ENCODE measurements around the gene TMEFF2. TPM values are rescaled to one million over a fixed set of nuclear protein-coding genes. Genes with fewer than 3 reads are reported as not detected.

Gene TMEFF2
- total RNA-seq, 4 donors from 2014 or later = 1.5 TPM; not detected in 3

DNA sequence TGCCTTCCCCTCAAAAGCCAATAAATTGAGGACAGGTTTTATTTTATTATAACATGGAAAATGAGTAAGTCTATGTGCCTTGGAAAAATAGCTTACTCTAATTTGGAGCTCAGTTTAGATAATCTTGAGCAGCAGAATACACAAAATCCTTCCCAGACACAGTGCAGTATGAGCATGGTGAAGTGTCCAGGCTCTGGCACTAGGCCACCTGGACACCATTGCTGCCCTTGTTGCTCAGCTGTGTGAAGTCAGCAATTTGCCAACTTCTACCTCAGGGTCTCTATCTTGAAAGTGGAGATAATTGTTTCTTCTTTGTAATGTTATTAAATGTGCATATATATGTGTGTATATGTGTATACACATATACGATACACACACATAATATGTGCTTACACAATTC lies 242.9 kb downstream of the TMEFF2 start:
- TF ChIP-seq, protein P1, sequence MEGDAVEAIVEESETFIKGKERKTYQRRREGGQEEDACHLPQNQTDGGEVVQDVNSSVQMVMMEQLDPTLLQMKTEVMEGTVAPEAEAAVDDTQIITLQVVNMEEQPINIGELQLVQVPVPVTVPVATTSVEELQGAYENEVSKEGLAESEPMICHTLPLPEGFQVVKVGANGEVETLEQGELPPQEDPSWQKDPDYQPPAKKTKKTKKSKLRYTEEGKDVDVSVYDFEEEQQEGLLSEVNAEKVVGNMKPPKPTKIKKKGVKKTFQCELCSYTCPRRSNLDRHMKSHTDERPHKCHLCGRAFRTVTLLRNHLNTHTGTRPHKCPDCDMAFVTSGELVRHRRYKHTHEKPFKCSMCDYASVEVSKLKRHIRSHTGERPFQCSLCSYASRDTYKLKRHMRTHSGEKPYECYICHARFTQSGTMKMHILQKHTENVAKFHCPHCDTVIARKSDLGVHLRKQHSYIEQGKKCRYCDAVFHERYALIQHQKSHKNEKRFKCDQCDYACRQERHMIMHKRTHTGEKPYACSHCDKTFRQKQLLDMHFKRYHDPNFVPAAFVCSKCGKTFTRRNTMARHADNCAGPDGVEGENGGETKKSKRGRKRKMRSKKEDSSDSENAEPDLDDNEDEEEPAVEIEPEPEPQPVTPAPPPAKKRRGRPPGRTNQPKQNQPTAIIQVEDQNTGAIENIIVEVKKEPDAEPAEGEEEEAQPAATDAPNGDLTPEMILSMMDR (IDR thresholded peaks at IDR 0.05) = no peak
- no peak for TF ChIP-seq POLR2A (IDR thresholded peaks at IDR 0.05)
- intact Hi-C loops (cut with DNase I; ENCODE audit: low total_unique reads) = no loop called here
- Histone ChIP-seq H3K9me3 (no peaks in the 10 kb centered on the region), H3K27ac (no peak overlapping the region), H3K4me3 (no peak overlapping the region), H3K4me1 (no peaks in the 10 kb centered on the region), H3K36me3 (no peaks in the 10 kb centered on the region), H3K27me3 (no peaks in the 10 kb centered on the region)
- no peak for DNase-seq

DNA sequence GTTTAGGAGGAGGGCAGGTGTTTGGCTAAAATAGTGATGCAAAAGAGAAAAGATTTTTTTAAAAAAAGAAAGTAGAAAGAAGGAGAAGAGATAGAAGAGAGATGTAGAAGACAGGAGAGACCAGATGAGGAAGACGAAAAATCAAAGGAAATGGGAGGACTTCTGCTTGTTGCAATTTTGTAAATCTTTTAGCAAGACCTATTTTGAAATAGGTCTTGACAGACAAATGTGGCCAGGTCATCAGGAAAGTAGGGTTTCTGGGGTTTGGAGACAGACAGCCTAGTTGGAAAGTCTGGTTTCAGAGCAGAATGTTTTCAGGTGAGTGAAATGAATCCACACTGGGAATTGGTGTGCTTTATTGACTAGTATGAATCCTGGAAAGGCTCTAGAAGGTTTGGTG lies 243.4 kb downstream of the TMEFF2 start:
- H3K27me3 ChIP-seq = no peaks in the 10 kb centered on the region
- H3K27ac ChIP-seq = no peak overlapping the region
- DNase-seq = no peak
- no peaks in the 10 kb centered on the region for H3K9me3 ChIP-seq
- no peaks in the 10 kb centered on the region for H3K36me3 ChIP-seq
- no peak overlapping the region for H3K4me3 ChIP-seq
- intact Hi-C loops (cut with DNase I; ENCODE audit: low total_unique reads) = no loop called here
- TF ChIP-seq, protein P1 (IDR thresholded peaks at IDR 0.05) = no peak
- TF ChIP-seq POLR2A (IDR thresholded peaks at IDR 0.05) = no peak
- H3K4me1 ChIP-seq = no peaks in the 10 kb centered on the region

DNA sequence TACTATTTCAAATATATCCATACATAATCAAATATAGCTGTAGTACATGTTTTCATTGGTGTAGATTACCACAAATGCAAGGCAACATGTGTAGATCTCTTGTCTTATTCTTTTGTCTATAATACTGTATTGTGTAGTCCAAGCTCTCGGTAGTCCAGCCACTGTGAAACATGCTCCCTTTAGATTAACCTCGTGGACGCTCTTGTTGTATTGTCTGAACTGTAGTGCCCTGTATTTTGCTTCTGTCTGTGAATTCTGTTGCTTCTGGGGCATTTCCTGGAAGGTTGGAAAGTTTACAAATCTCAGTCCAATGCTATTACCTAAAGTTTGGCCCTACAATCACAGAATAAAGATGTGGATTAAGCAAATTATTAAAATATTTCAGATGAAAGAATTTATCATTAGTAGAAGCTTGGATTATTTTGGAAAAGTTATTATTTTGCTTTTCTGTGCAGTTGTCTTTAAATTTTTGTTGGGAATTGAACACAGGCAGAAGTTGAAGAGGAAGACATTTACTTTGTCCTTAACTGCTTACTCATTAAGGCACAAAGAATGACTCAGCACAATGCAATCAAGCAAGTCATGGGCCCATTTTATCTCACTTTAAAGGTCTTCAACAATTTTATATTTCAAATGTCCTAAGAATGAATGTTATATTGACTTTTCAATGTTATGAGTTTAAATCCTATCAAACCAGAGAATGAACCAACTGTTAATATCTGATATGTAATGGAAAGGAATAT lies 244.4 kb downstream of the TMEFF2 start:
- no peak for DNase-seq
- TF ChIP-seq, protein P1 (IDR thresholded peaks at IDR 0.05) = no peak
- no peak for TF ChIP-seq POLR2A (IDR thresholded peaks at IDR 0.05)
- no peaks in the 10 kb centered on the region for H3K9me3 ChIP-seq
- no peak overlapping the region for H3K4me3 ChIP-seq
- no peaks in the 10 kb centered on the region for H3K36me3 ChIP-seq
- intact Hi-C loops (cut with DNase I; ENCODE audit: low total_unique reads) = no loop called here
- no peaks in the 10 kb centered on the region for H3K27me3 ChIP-seq
- no peak overlapping the region for H3K27ac ChIP-seq
- H3K4me1 ChIP-seq = no peaks in the 10 kb centered on the region

DNA sequence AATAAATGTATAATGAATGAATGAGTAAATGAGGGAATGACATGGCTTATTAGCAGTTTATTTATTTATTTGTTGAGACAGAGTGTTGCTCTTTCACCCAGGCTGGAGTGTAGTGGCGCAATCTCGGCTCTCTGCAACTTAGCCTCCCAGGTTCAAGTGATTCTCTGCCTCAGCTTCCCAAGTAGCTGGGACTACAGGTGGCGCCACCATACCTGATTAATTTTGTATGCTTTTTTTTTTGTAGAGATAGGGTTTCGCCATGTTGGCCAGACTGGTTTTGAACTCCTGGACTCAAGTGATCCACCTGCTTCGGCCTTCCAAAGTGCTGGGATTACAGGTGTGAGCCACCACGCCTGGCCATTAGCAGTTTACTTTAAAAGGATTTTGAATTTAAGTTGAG lies 247.5 kb downstream of the TMEFF2 start:
- DNase-seq = no peak
- TF ChIP-seq, protein P1 (IDR thresholded peaks at IDR 0.05) = no peak
- no peak for TF ChIP-seq POLR2A (IDR thresholded peaks at IDR 0.05)
- H3K27ac ChIP-seq = no peak overlapping the region
- no peaks in the 10 kb centered on the region for H3K36me3 ChIP-seq
- no peaks in the 10 kb centered on the region for H3K9me3 ChIP-seq
- H3K27me3 ChIP-seq = no peaks in the 10 kb centered on the region
- H3K4me1 ChIP-seq = no peaks in the 10 kb centered on the region
- H3K4me3 ChIP-seq = no peak overlapping the region
- intact Hi-C loops (cut with DNase I; ENCODE audit: low total_unique reads) = no loop called here

DNA sequence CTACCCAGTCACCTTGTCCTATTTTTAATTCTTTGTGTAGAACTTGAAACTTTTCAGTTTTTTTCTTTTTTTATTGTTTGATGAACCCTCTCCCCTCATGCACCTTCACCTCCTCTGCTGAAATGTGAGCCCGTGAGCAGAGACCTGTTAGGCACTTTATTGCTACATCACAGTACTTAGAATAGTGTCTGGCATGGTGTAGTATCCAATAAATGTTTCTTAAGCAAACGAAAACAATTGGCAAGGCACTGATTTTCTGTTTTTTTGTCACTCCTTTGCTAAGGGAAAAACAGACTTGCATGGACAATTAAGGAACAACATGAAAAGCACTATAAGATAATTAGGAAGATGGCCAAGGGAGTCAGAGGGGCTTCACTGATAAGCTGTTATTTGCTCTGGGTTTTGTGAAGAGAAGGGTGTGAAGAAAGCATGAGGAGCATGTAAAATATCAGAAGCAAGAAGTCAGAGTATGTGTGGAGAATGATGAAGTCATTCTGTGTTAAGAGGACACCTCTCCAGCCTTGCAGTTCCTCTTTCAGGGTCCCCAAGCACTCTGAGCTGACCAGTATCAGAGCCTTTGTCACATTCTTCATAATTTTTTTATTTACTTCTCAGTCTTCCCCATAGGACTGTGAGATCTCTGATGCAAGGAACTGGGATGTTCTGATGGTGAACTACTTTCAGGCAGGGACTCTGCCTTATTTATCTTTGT lies 248.1 kb downstream of the TMEFF2 start:
- intact Hi-C loops (cut with DNase I; ENCODE audit: low total_unique reads) = no loop called here
- Histone ChIP-seq H3K4me3 (no peak overlapping the region), H3K36me3 (no peaks in the 10 kb centered on the region), H3K27ac (no peak overlapping the region), H3K27me3 (no peaks in the 10 kb centered on the region), H3K4me1 (peaks cover 0 to 4% of the 10 kb centered on the region in 2 donors), H3K9me3 (no peaks in the 10 kb centered on the region)
- TF ChIP-seq, protein P1 (IDR thresholded peaks at IDR 0.05) = no peak
- no peak for DNase-seq
